Activated naive CD4-positive, alpha-beta T cell treated with anti-CD3 and anti-CD28 coated beads, Interleukin-2, amount 50 U/mL, for 24 hours (primary cell): ENCODE data around the gene LY6G6F.

ENCODE experiments used
- H3K27ac Mint-ChIP-seq: one replicate; pipeline ENCODE4 v1.8.0; 2021; ENCODE audit warnings: mild to moderate bottlenecking, mixed read lengths
- H3K27me3 Mint-ChIP-seq: one replicate; pipeline ENCODE4 v1.8.0; 2021; ENCODE audit warnings: mixed read lengths
- H3K36me3 Mint-ChIP-seq: one replicate; pipeline ENCODE4 v1.8.0; 2021; ENCODE audit warnings: mixed read lengths
- H3K4me1 Mint-ChIP-seq: one replicate; pipeline ENCODE4 v1.8.0; 2021; ENCODE audit warnings: mixed read lengths
- H3K4me3 Mint-ChIP-seq: one replicate; pipeline ENCODE4 v1.8.0; 2021; ENCODE audit warnings: mild to moderate bottlenecking, mixed read lengths
- H3K9me3 Mint-ChIP-seq: one replicate; pipeline ENCODE4 v1.8.0; 2021; ENCODE audit warnings: mixed read lengths

LY6G6F gene

GRCh38 chr6:31710523-31711219 is 4.0 kb downstream of the LY6G6F start:
- no peak overlapping the region for H3K27ac Mint-ChIP-seq
- H3K27me3 Mint-ChIP-seq = no peaks in the 10 kb centered on the region
- no peak overlapping the region for H3K4me3 Mint-ChIP-seq
- H3K36me3 Mint-ChIP-seq = no peaks in the 10 kb centered on the region
- H3K4me1 Mint-ChIP-seq = peaks cover 19% of the 10 kb centered on the region
- H3K9me3 Mint-ChIP-seq = no peaks in the 10 kb centered on the region

- Mint-ChIP-seq H3K27ac (no peak overlapping the region), H3K27me3 (no peaks in the 10 kb centered on the region), H3K4me3 (no peak overlapping the region), H3K4me1 (peaks cover 19% of the 10 kb centered on the region), H3K9me3 (no peaks in the 10 kb centered on the region), H3K36me3 (no peaks in the 10 kb centered on the region)
Measured at GRCh38 chr6:31711233-31711632, 4.6 kb downstream of the LY6G6F start.

GRCh38 chr6:31712296-31712695 is 5.6 kb downstream of the LY6G6F start:
- H3K27ac Mint-ChIP-seq = no peak overlapping the region
- peaks cover 19% of the 10 kb centered on the region for H3K4me1 Mint-ChIP-seq

GRCh38 chr6:31713465-31713864 is 6.8 kb downstream of the LY6G6F start:
- H3K27me3 Mint-ChIP-seq = no peaks in the 10 kb centered on the region
- H3K36me3 Mint-ChIP-seq = no peaks in the 10 kb centered on the region
- no peak overlapping the region for H3K27ac Mint-ChIP-seq
- H3K4me3 Mint-ChIP-seq = no peak overlapping the region
- H3K9me3 Mint-ChIP-seq = no peaks in the 10 kb centered on the region
- peaks cover 19% of the 10 kb centered on the region for H3K4me1 Mint-ChIP-seq

More at GRCh38 chr6:31712296-31712695, 5.6 kb downstream of the LY6G6F start:
- Mint-ChIP-seq H3K4me3 (no peak overlapping the region), H3K27me3 (no peaks in the 10 kb centered on the region), H3K36me3 (no peaks in the 10 kb centered on the region), H3K9me3 (no peaks in the 10 kb centered on the region)

GRCh38 chr6:31713991-31714684 is 7.5 kb downstream of the LY6G6F start:
- H3K27ac Mint-ChIP-seq = peak overlapping the region; percentile 17
- peaks cover 19% of the 10 kb centered on the region for H3K4me1 Mint-ChIP-seq

GRCh38 chr6:31715022-31715958 is 8.6 kb downstream of the LY6G6F start, which contains the start of gene LY6G6D:
TSS of gene LY6G6D (plus strand) at chr6:31715348. CDS start at chr6:31715356, 8 bp downstream.
- H3K9me3 Mint-ChIP-seq = no peaks in the 10 kb centered on the region
- H3K27ac Mint-ChIP-seq = no peak within 1 kb of the TSS
- H3K36me3 Mint-ChIP-seq = no peaks in the 10 kb centered on the region
- H3K27me3 Mint-ChIP-seq = no peaks in the 10 kb centered on the region
- peaks cover 19% of the 10 kb centered on the region for H3K4me1 Mint-ChIP-seq
- H3K4me3 Mint-ChIP-seq = no peak within 1 kb of the TSS

More at GRCh38 chr6:31713991-31714684, 7.5 kb downstream of the LY6G6F start:
- Mint-ChIP-seq H3K4me3 (no peak overlapping the region), H3K27me3 (no peaks in the 10 kb centered on the region), H3K36me3 (no peaks in the 10 kb centered on the region), H3K9me3 (no peaks in the 10 kb centered on the region)

GRCh38 chr6:31717499-31718222 is 11.0 kb downstream of the LY6G6F start:
- H3K4me3 Mint-ChIP-seq = no peak overlapping the region
- peak overlapping the region; percentile 14 for H3K27ac Mint-ChIP-seq
- H3K27me3 Mint-ChIP-seq = no peaks in the 10 kb centered on the region
- H3K4me1 Mint-ChIP-seq = peaks cover 5% of the 10 kb centered on the region
- no peaks in the 10 kb centered on the region for H3K36me3 Mint-ChIP-seq
- H3K9me3 Mint-ChIP-seq = no peaks in the 10 kb centered on the region

GRCh38 chr6:31718265-31718664 is 11.6 kb downstream of the LY6G6F start:
- H3K27me3 Mint-ChIP-seq = no peaks in the 10 kb centered on the region
- H3K4me1 Mint-ChIP-seq = peaks cover 5% of the 10 kb centered on the region
- peak overlapping the region; percentile 46 for H3K27ac Mint-ChIP-seq
- H3K4me3 Mint-ChIP-seq = no peak overlapping the region
- no peaks in the 10 kb centered on the region for H3K9me3 Mint-ChIP-seq
- no peaks in the 10 kb centered on the region for H3K36me3 Mint-ChIP-seq

GRCh38 chr6:31719001-31719400 is 12.3 kb downstream of the LY6G6F start:
- Mint-ChIP-seq H3K36me3 (no peaks in the 10 kb centered on the region), H3K9me3 (no peaks in the 10 kb centered on the region), H3K27me3 (no peaks in the 10 kb centered on the region), H3K27ac (no peak overlapping the region), H3K4me3 (no peak overlapping the region), H3K4me1 (peaks cover 2% of the 10 kb centered on the region)

- Mint-ChIP-seq H3K27ac (no peak overlapping the region), H3K27me3 (no peaks in the 10 kb centered on the region), H3K4me1 (no peaks in the 10 kb centered on the region), H3K4me3 (no peak overlapping the region), H3K36me3 (no peaks in the 10 kb centered on the region), H3K9me3 (no peaks in the 10 kb centered on the region)
Measured at GRCh38 chr6:31720196-31720770, 13.6 kb downstream of the LY6G6F start.

GRCh38 chr6:31721351-31722020 is 14.8 kb downstream of the LY6G6F start, which contains the start of gene LY6G6C:
TSS of gene LY6G6C (minus strand) at chr6:31721746. CDS start at chr6:31721679, 67 bp downstream.
- H3K36me3 Mint-ChIP-seq = no peaks in the 10 kb centered on the region
- no peaks in the 10 kb centered on the region for H3K9me3 Mint-ChIP-seq
- peaks cover 10% of the 10 kb centered on the region for H3K4me1 Mint-ChIP-seq
- H3K27ac Mint-ChIP-seq = peak within 1 kb of the TSS; percentile 48
- H3K27me3 Mint-ChIP-seq = no peaks in the 10 kb centered on the region
- H3K4me3 Mint-ChIP-seq = no peak within 1 kb of the TSS

GRCh38 chr6:31722173-31722572 is 15.5 kb downstream of the LY6G6F start:
- peaks cover 17% of the 10 kb centered on the region for H3K4me1 Mint-ChIP-seq
- H3K4me3 Mint-ChIP-seq = no peak overlapping the region
- no peaks in the 10 kb centered on the region for H3K9me3 Mint-ChIP-seq
- no peak overlapping the region for H3K27ac Mint-ChIP-seq
- no peaks in the 10 kb centered on the region for H3K36me3 Mint-ChIP-seq
- no peaks in the 10 kb centered on the region for H3K27me3 Mint-ChIP-seq

GRCh38 chr6:31723245-31723979 is 16.7 kb downstream of the LY6G6F start, which contains the start of gene MPIG6B:
TSS of gene MPIG6B (plus strand) at chr6:31723373. CDS start at chr6:31723384, 11 bp downstream.
- Mint-ChIP-seq H3K4me1 (peaks cover 26% of the 10 kb centered on the region), H3K27me3 (no peaks in the 10 kb centered on the region), H3K9me3 (no peaks in the 10 kb centered on the region), H3K36me3 (no peaks in the 10 kb centered on the region), H3K4me3 (no peak within 1 kb of the TSS), H3K27ac (no peak within 1 kb of the TSS)
